ENCODE measurements around the gene ITGA1. TPM values are rescaled to one million over a fixed set of nuclear protein-coding genes. Genes with fewer than 3 reads are reported as not detected.

The ITGA1 gene
- polyA plus RNA-seq, 1 donor (not counting 4 experiments of a cell fraction or from before 2014, with no cell fraction given), result 1.4 TPM

DNA sequence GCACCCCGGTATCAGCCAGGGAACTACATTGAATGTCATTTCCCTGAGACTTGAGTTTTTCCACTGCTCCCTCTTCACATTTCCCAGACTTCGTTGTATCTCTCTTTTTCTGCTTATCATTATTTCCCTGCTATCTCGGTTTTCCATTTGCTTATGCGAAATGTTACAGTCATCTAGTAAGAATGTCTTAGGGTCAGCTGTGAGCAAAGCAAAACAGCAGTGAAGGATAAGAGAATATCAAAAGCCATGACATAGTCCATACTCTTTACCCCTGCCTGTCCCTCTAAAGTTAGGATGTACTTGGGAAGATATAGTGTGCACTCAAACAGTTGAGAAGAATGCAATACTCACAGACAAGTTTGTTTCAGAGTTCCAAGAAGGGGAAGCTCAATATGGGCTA, 88.7 kb downstream of the ITGA1 start:
- TF ChIP-seq EZH2 (IDR thresholded peaks at IDR 0.05; ENCODE audit: low read length), result no peak
- TF ChIP-seq, protein P1, sequence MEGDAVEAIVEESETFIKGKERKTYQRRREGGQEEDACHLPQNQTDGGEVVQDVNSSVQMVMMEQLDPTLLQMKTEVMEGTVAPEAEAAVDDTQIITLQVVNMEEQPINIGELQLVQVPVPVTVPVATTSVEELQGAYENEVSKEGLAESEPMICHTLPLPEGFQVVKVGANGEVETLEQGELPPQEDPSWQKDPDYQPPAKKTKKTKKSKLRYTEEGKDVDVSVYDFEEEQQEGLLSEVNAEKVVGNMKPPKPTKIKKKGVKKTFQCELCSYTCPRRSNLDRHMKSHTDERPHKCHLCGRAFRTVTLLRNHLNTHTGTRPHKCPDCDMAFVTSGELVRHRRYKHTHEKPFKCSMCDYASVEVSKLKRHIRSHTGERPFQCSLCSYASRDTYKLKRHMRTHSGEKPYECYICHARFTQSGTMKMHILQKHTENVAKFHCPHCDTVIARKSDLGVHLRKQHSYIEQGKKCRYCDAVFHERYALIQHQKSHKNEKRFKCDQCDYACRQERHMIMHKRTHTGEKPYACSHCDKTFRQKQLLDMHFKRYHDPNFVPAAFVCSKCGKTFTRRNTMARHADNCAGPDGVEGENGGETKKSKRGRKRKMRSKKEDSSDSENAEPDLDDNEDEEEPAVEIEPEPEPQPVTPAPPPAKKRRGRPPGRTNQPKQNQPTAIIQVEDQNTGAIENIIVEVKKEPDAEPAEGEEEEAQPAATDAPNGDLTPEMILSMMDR (optimal IDR thresholded peaks at IDR 0.05 in 1 of 3, IDR thresholded peaks at IDR 0.05 in 1 of 3, conservative IDR thresholded peaks at IDR 0.05 in 1 of 3; ENCODE audit: extremely low read depth in 1 of 3, insufficient read depth in 2 of 3, low read length in 3 of 3), result no peak
- FAIRE-seq, result no peak
- Histone ChIP-seq H3K4me1 (ENCODE audit: control insufficient read depth, extremely low read depth, insufficient read depth, low read length) (no peaks in the 10 kb centered on the region), H3K9me1 (ENCODE audit: control insufficient read depth, extremely low read depth, insufficient read depth, low read length) (no peaks in the 10 kb centered on the region), H3K27ac (ENCODE audit: control insufficient read depth, insufficient read depth, low read length) (no peak overlapping the region), H4K20me1 (ENCODE audit: control insufficient read depth, extremely low read depth, insufficient read depth, low read length) (no peaks in the 10 kb centered on the region), H3K79me2 (ENCODE audit: control insufficient read depth, insufficient read depth, low read length) (no peaks in the 10 kb centered on the region), H3K4me3 (ENCODE audit: control insufficient read depth in 2 of 3, extremely low read depth in 1 of 3, insufficient read depth in 2 of 3, low read depth in 1 of 3, low read length in 3 of 3) (no peak overlapping the region), H3K36me3 (ENCODE audit: control insufficient read depth in 2 of 2, extremely low read depth in 1 of 2, insufficient read depth in 2 of 2, low read length in 2 of 2) (no peaks in the 10 kb centered on the region), H3K4me2 (ENCODE audit: control insufficient read depth, extremely low read depth, insufficient read depth, low read depth, low read length) (no peak overlapping the region), H2AFZ (ENCODE audit: control insufficient read depth, low read length) (no peak overlapping the region), H3K9ac (ENCODE audit: control insufficient read depth, extremely low read depth, insufficient read depth, low read length) (no peak overlapping the region), H3K9me3 (ENCODE audit: control insufficient read depth, low read depth, low read length) (no peaks in the 10 kb centered on the region), H3K27me3 (ENCODE audit: control insufficient read depth, extremely low read depth, insufficient read depth, low read length) (peaks cover 3% of the 10 kb centered on the region)
- dilution Hi-C loops (cut with MboI; ENCODE audit: extremely low pct_ligation_motif_present, low sequenced_read_pairs), result no loop called here
- DNase-seq (ENCODE audit: low read depth, low spot score), result no peak

DNA sequence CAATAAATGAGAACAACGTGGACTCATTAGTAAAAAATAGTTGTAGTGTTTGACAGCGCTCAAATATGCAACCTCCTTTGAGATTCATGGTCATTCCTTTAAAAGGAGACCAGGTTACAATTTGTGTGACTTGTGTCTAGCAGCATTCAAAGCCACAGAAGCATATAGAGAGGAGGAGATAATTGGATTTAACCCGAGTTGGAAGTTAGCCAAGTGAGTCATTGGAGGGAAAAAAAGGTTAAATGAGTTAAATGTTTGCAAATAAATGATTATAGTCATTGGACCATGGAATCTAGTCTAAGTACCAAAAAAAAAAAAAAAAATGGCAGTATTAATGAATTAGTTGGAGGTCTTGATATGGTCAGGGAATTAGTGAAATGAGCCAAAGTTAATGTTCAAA, 90.9 kb downstream of the ITGA1 start:
- FAIRE-seq, result no peak
- no peak overlapping the region for H3K27ac ChIP-seq (ENCODE audit: control insufficient read depth, insufficient read depth, low read length)
- no peaks in the 10 kb centered on the region for H3K9me3 ChIP-seq (ENCODE audit: control insufficient read depth, low read depth, low read length)
- H3K36me3 ChIP-seq (ENCODE audit: control insufficient read depth in 2 of 2, extremely low read depth in 1 of 2, insufficient read depth in 2 of 2, low read length in 2 of 2), result no peaks in the 10 kb centered on the region
- H3K79me2 ChIP-seq (ENCODE audit: control insufficient read depth, insufficient read depth, low read length), result no peaks in the 10 kb centered on the region
- no peaks in the 10 kb centered on the region for H3K9me1 ChIP-seq (ENCODE audit: control insufficient read depth, extremely low read depth, insufficient read depth, low read length)
- no peak overlapping the region for H3K9ac ChIP-seq (ENCODE audit: control insufficient read depth, extremely low read depth, insufficient read depth, low read length)
- dilution Hi-C loops (cut with MboI; ENCODE audit: extremely low pct_ligation_motif_present, low sequenced_read_pairs), result no loop called here
- peaks cover 3% of the 10 kb centered on the region for H3K27me3 ChIP-seq (ENCODE audit: control insufficient read depth, extremely low read depth, insufficient read depth, low read length)
- H2AFZ ChIP-seq (ENCODE audit: control insufficient read depth, low read length), result no peak overlapping the region
- H3K4me3 ChIP-seq (ENCODE audit: control insufficient read depth in 2 of 3, extremely low read depth in 1 of 3, insufficient read depth in 2 of 3, low read depth in 1 of 3, low read length in 3 of 3), result no peak overlapping the region
- no peak overlapping the region for H3K4me2 ChIP-seq (ENCODE audit: control insufficient read depth, extremely low read depth, insufficient read depth, low read depth, low read length)
- no peak for DNase-seq (ENCODE audit: low read depth, low spot score)
- no peak for TF ChIP-seq EZH2 (IDR thresholded peaks at IDR 0.05; ENCODE audit: low read length)
- TF ChIP-seq, protein P1 (optimal IDR thresholded peaks at IDR 0.05 in 1 of 3, IDR thresholded peaks at IDR 0.05 in 1 of 3, conservative IDR thresholded peaks at IDR 0.05 in 1 of 3; ENCODE audit: extremely low read depth in 1 of 3, insufficient read depth in 2 of 3, low read length in 3 of 3), result no peak
- no peaks in the 10 kb centered on the region for H3K4me1 ChIP-seq (ENCODE audit: control insufficient read depth, extremely low read depth, insufficient read depth, low read length)
- no peaks in the 10 kb centered on the region for H4K20me1 ChIP-seq (ENCODE audit: control insufficient read depth, extremely low read depth, insufficient read depth, low read length)
